Lower lobe of right lung (tissue), 2 donors: ENCODE measurements around the gene KNSTRN. TPM values are rescaled to one million over a fixed set of nuclear protein-coding genes. Genes with fewer than 3 reads are reported as not detected.

Source experiments
- ATAC-seq, 2 donors: fragments of 200-7000 bp; cut with Tn5 transposase; one replicate each; pipeline ENCODE4 v1.9.1; 2020 to 2022; ENCODE audit warnings: mild to moderate bottlenecking in 2 of 2, moderate library complexity in 2 of 2
- DNase-seq: peaks from one replicate; pipeline ENCODE4 v3.0.0-alpha.2; 2020
- H3K27ac ChIP-seq: fragments of 200-600 bp; one replicate; pipeline ENCODE4 v1.8.0; 2022
- H3K27me3 ChIP-seq: fragments of 200-600 bp; one replicate; pipeline ENCODE4 v1.8.0; 2022; ENCODE audit warnings: low read depth
- H3K36me3 ChIP-seq: fragments of 200-600 bp; one replicate; pipeline ENCODE4 v1.8.0; 2022; ENCODE audit warnings: mild to moderate bottlenecking
- H3K4me1 ChIP-seq: fragments of 200-600 bp; one replicate; pipeline ENCODE4 v1.8.0; 2022
- H3K4me3 ChIP-seq: fragments of 200-600 bp; one replicate; pipeline ENCODE4 v1.8.0; 2022; ENCODE audit warnings: mild to moderate bottlenecking
- H3K9me3 ChIP-seq: fragments of 200-600 bp; one replicate; pipeline ENCODE4 v1.8.0; 2022
- intact Hi-C: fragments of 100-400 bp; cut with DNase I; formaldehyde crosslinking; loops from one replicate; pipeline ENCODE4 v1.11.0; 2022
- total RNA-seq: library from RNA; stranded (reverse); fragmentation: NEBNext Ultra II Directional; extraction: Animal tissue kit (Norgen Biotek cat#: 25700); gene quantifications from one replicate; pipeline ENCODE4 v1.2.1, GENCODE V29; 2021
- TF ChIP-seq, protein P1 (sequence below): fragments of 200-600 bp; IDR thresholded peaks from one replicate; pipeline ENCODE4 v1.8.0; 2022; ENCODE audit warnings: antibody characterized with exemption, mild to moderate bottlenecking
- donor health status: DM: no; HTN: yes; CAD: no; lungs with severe emphysema.

Gene KNSTRN
- total RNA-seq, 1 donor from 2014 or later, result 20.1 TPM

DNA sequence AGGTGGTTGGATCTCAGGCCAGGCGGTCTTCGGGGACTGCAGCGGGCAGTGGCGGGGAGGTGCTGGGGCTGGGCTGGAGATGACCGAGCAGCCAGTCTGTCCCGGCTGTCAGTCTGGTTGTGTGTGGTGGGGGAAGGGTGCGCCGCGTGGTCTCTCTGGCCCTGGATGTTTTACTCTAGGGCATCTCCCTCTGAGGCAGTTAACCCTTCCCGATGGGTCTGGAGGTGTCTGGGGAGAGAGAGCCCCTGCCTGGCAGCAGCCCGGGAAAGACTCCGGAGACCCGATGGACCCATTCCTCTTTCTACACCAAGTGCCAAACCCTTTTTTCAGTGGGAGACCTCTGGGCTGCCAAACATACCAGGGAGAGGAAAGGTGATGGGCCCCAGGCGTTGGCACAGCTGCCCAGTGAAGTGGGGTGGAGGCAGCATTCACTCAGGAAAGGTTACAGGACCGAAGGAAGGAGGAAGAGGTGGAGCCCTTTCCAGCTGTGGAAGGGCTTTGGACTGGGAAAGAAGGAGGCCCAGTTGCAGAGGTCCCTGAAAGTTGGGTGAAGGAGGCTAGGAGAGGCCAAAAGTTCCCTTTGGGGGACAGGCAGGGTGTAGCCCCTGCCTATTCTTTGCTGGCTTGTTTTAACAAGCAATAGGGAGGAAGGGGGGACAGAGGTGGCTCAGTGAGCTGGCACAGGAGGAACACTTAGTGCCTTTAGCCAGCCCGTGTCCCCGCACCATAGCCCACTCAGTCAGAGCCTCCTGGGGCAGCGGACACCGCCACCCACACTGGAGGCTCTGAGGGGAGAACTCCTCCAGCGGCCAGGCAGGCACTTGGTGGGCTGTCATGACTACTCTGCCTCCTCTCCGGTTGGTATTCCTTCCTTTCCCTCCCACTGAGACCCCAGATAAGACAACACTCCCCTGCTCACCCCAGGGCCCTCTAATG, 55.5 kb downstream of the KNSTRN start:
- TF ChIP-seq, protein P1, sequence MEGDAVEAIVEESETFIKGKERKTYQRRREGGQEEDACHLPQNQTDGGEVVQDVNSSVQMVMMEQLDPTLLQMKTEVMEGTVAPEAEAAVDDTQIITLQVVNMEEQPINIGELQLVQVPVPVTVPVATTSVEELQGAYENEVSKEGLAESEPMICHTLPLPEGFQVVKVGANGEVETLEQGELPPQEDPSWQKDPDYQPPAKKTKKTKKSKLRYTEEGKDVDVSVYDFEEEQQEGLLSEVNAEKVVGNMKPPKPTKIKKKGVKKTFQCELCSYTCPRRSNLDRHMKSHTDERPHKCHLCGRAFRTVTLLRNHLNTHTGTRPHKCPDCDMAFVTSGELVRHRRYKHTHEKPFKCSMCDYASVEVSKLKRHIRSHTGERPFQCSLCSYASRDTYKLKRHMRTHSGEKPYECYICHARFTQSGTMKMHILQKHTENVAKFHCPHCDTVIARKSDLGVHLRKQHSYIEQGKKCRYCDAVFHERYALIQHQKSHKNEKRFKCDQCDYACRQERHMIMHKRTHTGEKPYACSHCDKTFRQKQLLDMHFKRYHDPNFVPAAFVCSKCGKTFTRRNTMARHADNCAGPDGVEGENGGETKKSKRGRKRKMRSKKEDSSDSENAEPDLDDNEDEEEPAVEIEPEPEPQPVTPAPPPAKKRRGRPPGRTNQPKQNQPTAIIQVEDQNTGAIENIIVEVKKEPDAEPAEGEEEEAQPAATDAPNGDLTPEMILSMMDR, result no peak
- ATAC-seq (no peak), DNase-seq (no peak)
- no peaks in the 10 kb centered on the region for H3K36me3 ChIP-seq
- H3K27me3 ChIP-seq, result peaks cover 37% of the 10 kb centered on the region
- H3K4me3 ChIP-seq, result no peak overlapping the region
- intact Hi-C loops, result no loop called here
- H3K4me1 ChIP-seq, result peaks cover 43% of the 10 kb centered on the region
- H3K9me3 ChIP-seq, result no peaks in the 10 kb centered on the region
- no peak overlapping the region for H3K27ac ChIP-seq

DNA sequence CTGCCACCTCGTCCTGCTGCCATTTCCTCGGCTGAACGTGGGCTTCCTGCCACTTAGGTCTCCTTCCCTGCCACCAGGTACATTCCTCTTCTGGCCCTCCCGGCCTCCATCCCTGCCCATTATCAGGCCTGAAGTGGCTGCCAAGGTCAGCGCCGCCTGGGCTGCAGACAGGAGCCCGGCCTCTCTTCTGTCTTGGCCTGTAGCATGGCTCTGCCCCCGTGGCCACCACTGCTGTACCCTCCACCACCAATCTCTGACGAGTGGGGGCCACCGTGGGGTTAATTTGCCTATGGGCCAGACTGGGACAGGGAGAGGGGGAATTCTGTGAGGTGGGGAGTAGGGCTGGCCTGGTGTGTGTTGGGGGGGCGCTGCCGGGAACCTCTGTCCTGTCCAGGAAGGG, 56.2 kb downstream of the KNSTRN start:
- TF ChIP-seq, protein P1, result no peak
- ATAC-seq, result no peak
- no peaks in the 10 kb centered on the region for H3K9me3 ChIP-seq
- no peak overlapping the region for H3K4me3 ChIP-seq
- peaks cover 50% of the 10 kb centered on the region for H3K4me1 ChIP-seq
- no peaks in the 10 kb centered on the region for H3K36me3 ChIP-seq
- no peak for DNase-seq
- intact Hi-C loops, result no loop called here
- no peak overlapping the region for H3K27ac ChIP-seq
- peaks cover 37% of the 10 kb centered on the region for H3K27me3 ChIP-seq

- ATAC-seq, result no peak
- H3K4me1 ChIP-seq, result peaks cover 58% of the 10 kb centered on the region
Observed at GRCh38 chr15:40439461-40439959, 57.0 kb downstream of the KNSTRN start.

DNA sequence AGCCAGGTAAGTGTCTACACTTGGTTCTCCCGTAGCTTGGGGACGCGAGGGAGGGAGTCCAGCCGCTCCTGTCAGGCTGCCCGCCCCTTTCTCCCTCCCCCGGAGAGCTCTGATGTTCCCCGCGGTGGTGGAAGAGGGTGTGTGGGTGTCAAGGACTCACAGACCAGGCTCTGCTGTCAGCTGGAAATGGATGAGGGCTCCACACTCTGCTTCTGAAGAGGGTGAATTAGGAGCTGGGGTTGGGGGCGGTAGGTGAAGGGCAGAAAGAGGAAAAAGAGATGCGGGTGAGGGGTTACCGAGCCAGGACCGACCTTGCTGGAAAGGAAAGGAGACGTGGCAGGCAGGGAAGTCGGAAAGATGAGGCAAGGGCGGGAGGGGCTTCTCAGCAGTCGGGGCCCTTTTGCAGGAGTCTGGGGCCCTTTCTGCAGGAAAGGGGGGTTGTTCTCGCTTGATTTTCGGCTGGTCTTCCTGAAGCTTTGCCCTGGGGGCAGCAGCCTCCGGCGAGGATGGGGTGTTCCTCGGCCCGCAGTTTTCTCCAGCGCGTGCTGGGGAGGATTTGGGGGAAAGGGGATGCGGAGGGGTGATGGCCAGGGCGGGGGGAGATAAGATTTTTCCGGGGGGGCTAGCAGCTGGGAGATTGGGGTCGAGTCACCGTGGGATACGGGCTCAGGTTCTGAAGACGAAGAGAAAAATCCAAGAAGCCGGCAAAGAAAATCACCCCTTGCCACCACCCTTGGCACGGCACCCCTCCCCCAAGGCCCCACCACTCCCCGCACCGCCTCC, 57.6 kb downstream of the KNSTRN start:
- peak; percentile 67 for DNase-seq
- intact Hi-C loops, result no loop called here
- peak; percentile 31 to 59 for ATAC-seq
- H3K4me1 ChIP-seq, result peaks cover 65% of the 10 kb centered on the region
- no peak overlapping the region for H3K27ac ChIP-seq
- peaks cover 33% of the 10 kb centered on the region for H3K27me3 ChIP-seq
- H3K4me3 ChIP-seq, result peak overlapping the region; percentile 76
- H3K9me3 ChIP-seq, result no peaks in the 10 kb centered on the region
- TF ChIP-seq, protein P1, result peak; percentile 12
- no peaks in the 10 kb centered on the region for H3K36me3 ChIP-seq

More at GRCh38 chr15:40439461-40439959, 57.0 kb downstream of the KNSTRN start:
- peak overlapping the region; percentile 76 for H3K4me3 ChIP-seq
- no peak for DNase-seq
- intact Hi-C loops, result no loop called here
- TF ChIP-seq, protein P1, result no peak
- peaks cover 37% of the 10 kb centered on the region for H3K27me3 ChIP-seq
- no peak overlapping the region for H3K27ac ChIP-seq
- H3K36me3 ChIP-seq, result no peaks in the 10 kb centered on the region
- no peaks in the 10 kb centered on the region for H3K9me3 ChIP-seq

- peak; percentile 92 for ATAC-seq
- Histone ChIP-seq H3K9me3 (no peaks in the 10 kb centered on the region), H3K27ac (peak within 1 kb of the TSS; percentile 75), H3K4me1 (peaks cover 67% of the 10 kb centered on the region), H3K27me3 (peaks cover 25% of the 10 kb centered on the region), H3K36me3 (no peaks in the 10 kb centered on the region), H3K4me3 (peak within 1 kb of the TSS; percentile 76)
- TF ChIP-seq, protein P1, result no peak
- intact Hi-C loops, result no loop called here
- DNase-seq, result peak; percentile 98
Observed at GRCh38 chr15:40440743-40441564, 58.4 kb downstream of the KNSTRN start, which contains the start of gene BAHD1. TSS of gene BAHD1 (plus strand) at chr15:40440953. CDS start at chr15:40458465, 17,512 bp downstream.
